Hair follicle dermal papilla cell (primary cell): ENCODE results near the gene RAB14. TPM values are rescaled to one million over a fixed set of nuclear protein-coding genes. Genes with fewer than 3 reads are reported as not detected.

Experiments used
- small RNA-seq: library from RNA; depleted of rRNA; stranded (forward); fragments of <200 nt; gene quantifications from one replicate; pipeline ENCODE3, GENCODE V24; 2012
- total RNA-seq: library from RNA; depleted of rRNA; stranded (reverse); fragments of >200 nt; gene quantifications from 2 replicates; pipeline ENCODE4 v1.2.3, GENCODE V29; 2012

RAB14 gene
- 23.9 and 24.8 TPM in 2 replicates for total RNA-seq

GRCh38 chr9:121201738-121202533 lies at the start of gene RAB14:
Gene RAB14 (minus strand): TSS chr9:121201869. CDS start chr9:121193412, 8,457 bp downstream.

Small RNA genes within 50 kb of the gene (small RNA-seq; reads per million reads assigned to genes)
- gene RN7SL181P = not detected

Other genes with a start within 250 kb of the RAB14 start
- gene C5, start 151.6 kb downstream of the RAB14 start, total RNA-seq = 2.4 and 3.7 TPM in 2 replicates
- gene CNTRL, start 126.9 kb downstream of the RAB14 start, total RNA-seq = 5.3 and 5.8 TPM in 2 replicates
- gene GSN, start 66.3 kb upstream of the RAB14 start, total RNA-seq = 839 and 844 TPM in 2 replicates
- 189 and 212 TPM in 2 replicates for gene STOM, start 168.4 kb upstream of the RAB14 start, total RNA-seq